Measurements from ENCODE around the gene RMRP. TPM values are rescaled to one million over a fixed set of nuclear protein-coding genes. Genes with fewer than 3 reads are reported as not detected.

RMRP gene
- polyA plus RNA-seq, 1 of the 3 experiments (the other 2 are of a cell fraction), result 64.9 TPM

DNA sequence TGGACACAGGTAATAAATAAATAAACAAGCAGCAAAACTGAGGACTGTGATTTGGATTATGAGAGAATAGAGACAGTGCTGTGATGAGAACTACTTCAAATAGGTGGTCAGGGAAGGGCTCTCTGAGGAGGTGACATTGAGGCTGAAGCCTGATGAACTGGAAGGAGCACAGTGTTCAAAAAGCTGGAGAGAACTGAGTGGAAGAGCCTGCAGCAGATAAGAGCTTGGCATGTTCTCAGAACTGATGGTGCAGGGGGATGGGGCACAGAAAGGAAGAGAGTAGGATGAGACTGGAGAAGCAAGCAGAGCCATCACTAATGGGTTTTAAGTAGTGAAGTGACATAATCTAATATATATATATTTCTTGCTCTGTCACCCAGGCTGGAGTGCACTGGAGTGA lies 43.1 kb upstream of the RMRP start:
- H3K79me2 ChIP-seq (ENCODE audit: insufficient read depth), result no peaks in the 10 kb centered on the region
- no peak overlapping the region for H3K9ac ChIP-seq
- no peaks in the 10 kb centered on the region for H3K27me3 ChIP-seq (ENCODE audit: insufficient read depth)
- peaks cover 32% of the 10 kb centered on the region for H3F3A ChIP-seq (replicated peaks; ENCODE audit: insufficient read depth)
- no peaks in the 10 kb centered on the region for H3K4me1 ChIP-seq (ENCODE audit: control insufficient read depth in 1 of 2, insufficient read depth in 2 of 2, low read depth in 1 of 2, low read length in 1 of 2)
- no peak overlapping the region for H3K4me2 ChIP-seq
- H3K4me3 ChIP-seq (ENCODE audit: low read depth in 2 of 2, low read length in 1 of 2), result no peak overlapping the region
- DNase-seq, result no peak
- ChIA-PET POLR2A (no interaction called here), CTCF (interaction anchor here (0.8 to 8.3 kb wide), 5 partner anchors 9 to 43 kb away, joined by 3 to 103 read pairs (median 6); partner anchors contain the start of genes ARHGEF39, CCDC107, CREB3 and RMRP)
- H4K20me1 ChIP-seq (ENCODE audit: insufficient read depth), result no peaks in the 10 kb centered on the region
- H3K36me3 ChIP-seq (replicated peaks in 1 of 2; ENCODE audit: control insufficient read depth in 1 of 2, insufficient read depth in 2 of 2, low read length in 1 of 2), result peaks cover 55 to 87% of the 10 kb centered on the region in 2 experiments
- no peak overlapping the region for H2AFZ ChIP-seq (ENCODE audit: low read depth)
- H3K9me3 ChIP-seq, result no peaks in the 10 kb centered on the region
- H3K27ac ChIP-seq (ENCODE audit: low read depth in 2 of 2, low read length in 1 of 2), result no peak overlapping the region
- TF ChIP-seq FOXJ3 (CRISPR knock-in tag; IDR thresholded peaks at IDR 0.05) (no peak), TAF1 (IDR thresholded peaks at IDR 0.05; ENCODE audit: borderline replicate concordance, low read depth, low read length) (no peak), FOSL2 (IDR thresholded peaks at IDR 0.05; ENCODE audit: borderline replicate concordance, low read depth) (no peak), JUND (IDR thresholded peaks at IDR 0.05) (no peak), SMC3 (IDR thresholded peaks at IDR 0.05; ENCODE audit: low read depth, low read length) (no peak), RCOR1 (IDR thresholded peaks at IDR 0.05; ENCODE audit: low read length) (no peak), GATA2 (CRISPR knock-in tag; IDR thresholded peaks at IDR 0.05) (no peak), MXI1 (IDR thresholded peaks at IDR 0.05; ENCODE audit: low read depth, low read length) (no peak), MEF2A (IDR thresholded peaks at IDR 0.05; ENCODE audit: borderline replicate concordance, low read depth) (no peak), EZH2phosphoT487 (IDR thresholded peaks at IDR 0.05; ENCODE audit: borderline replicate concordance, low read depth) (no peak), RAD21 (IDR thresholded peaks at IDR 0.05; ENCODE audit: low read length) (no peak)
- TF ChIP-seq, protein P1, sequence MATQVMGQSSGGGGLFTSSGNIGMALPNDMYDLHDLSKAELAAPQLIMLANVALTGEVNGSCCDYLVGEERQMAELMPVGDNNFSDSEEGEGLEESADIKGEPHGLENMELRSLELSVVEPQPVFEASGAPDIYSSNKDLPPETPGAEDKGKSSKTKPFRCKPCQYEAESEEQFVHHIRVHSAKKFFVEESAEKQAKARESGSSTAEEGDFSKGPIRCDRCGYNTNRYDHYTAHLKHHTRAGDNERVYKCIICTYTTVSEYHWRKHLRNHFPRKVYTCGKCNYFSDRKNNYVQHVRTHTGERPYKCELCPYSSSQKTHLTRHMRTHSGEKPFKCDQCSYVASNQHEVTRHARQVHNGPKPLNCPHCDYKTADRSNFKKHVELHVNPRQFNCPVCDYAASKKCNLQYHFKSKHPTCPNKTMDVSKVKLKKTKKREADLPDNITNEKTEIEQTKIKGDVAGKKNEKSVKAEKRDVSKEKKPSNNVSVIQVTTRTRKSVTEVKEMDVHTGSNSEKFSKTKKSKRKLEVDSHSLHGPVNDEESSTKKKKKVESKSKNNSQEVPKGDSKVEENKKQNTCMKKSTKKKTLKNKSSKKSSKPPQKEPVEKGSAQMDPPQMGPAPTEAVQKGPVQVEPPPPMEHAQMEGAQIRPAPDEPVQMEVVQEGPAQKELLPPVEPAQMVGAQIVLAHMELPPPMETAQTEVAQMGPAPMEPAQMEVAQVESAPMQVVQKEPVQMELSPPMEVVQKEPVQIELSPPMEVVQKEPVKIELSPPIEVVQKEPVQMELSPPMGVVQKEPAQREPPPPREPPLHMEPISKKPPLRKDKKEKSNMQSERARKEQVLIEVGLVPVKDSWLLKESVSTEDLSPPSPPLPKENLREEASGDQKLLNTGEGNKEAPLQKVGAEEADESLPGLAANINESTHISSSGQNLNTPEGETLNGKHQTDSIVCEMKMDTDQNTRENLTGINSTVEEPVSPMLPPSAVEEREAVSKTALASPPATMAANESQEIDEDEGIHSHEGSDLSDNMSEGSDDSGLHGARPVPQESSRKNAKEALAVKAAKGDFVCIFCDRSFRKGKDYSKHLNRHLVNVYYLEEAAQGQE (IDR thresholded peaks at IDR 0.05; ENCODE audit: low read depth, low read length), result no peak
- no peaks in the 10 kb centered on the region for H3K9me2 ChIP-seq

DNA sequence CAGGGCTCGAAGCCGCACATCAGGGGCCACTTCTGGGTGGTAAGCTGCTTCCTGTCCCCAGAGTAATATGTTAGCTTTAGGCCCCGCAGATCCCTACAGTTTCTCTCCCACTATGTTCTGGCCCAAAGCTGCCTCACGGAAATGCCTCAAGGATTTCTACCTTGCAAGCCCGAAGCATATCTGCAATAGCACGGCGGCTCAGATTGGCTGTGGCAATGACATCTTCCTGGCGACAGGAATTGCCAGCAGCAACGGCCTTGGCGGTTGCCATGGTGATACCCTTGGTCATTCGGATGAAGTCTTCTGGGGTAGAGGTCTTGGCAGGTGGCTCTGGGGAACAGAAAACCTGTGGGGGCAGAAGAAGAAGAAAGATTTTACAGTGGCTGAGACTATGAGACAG lies 42.2 kb upstream of the RMRP start:
- no peak overlapping the region for H3K27ac ChIP-seq (ENCODE audit: low read depth in 2 of 2, low read length in 1 of 2)
- H3K9ac ChIP-seq, result no peak overlapping the region
- H3F3A ChIP-seq (replicated peaks; ENCODE audit: insufficient read depth), result peaks cover 40% of the 10 kb centered on the region
- H3K4me3 ChIP-seq (ENCODE audit: low read depth in 2 of 2, low read length in 1 of 2), result no peak overlapping the region
- H3K27me3 ChIP-seq (ENCODE audit: insufficient read depth), result no peaks in the 10 kb centered on the region
- peaks cover 55 to 81% of the 10 kb centered on the region in 2 experiments for H3K36me3 ChIP-seq (replicated peaks in 1 of 2; ENCODE audit: control insufficient read depth in 1 of 2, insufficient read depth in 2 of 2, low read length in 1 of 2)
- no peaks in the 10 kb centered on the region for H3K9me2 ChIP-seq
- H4K20me1 ChIP-seq (ENCODE audit: insufficient read depth), result no peaks in the 10 kb centered on the region
- H2AFZ ChIP-seq (ENCODE audit: low read depth), result no peak overlapping the region
- H3K4me1 ChIP-seq (ENCODE audit: control insufficient read depth in 1 of 2, insufficient read depth in 2 of 2, low read depth in 1 of 2, low read length in 1 of 2), result no peaks in the 10 kb centered on the region
- WGBS (ENCODE audit: low lambda C conversion rate), result 89% methylated on average over 9 of the region's 11 CpGs
- CTCF ChIA-PET, result interaction anchor here (0.8 to 8.3 kb wide), 4 partner anchors 8 to 42 kb away, joined by 4 to 103 read pairs (median 22); partner anchors contain the start of genes ARHGEF39, CCDC107, CREB3 and RMRP
- no peak for DNase-seq
- H3K9me3 ChIP-seq, result no peaks in the 10 kb centered on the region
- POLR2A ChIA-PET, result no interaction called here
- no peaks in the 10 kb centered on the region for H3K79me2 ChIP-seq (ENCODE audit: insufficient read depth)
- no peak overlapping the region for H3K4me2 ChIP-seq
- TF ChIP-seq RXRA (IDR thresholded peaks at IDR 0.05; ENCODE audit: borderline replicate concordance, low read depth), result no peak
- no peak for TF ChIP-seq USF2 (IDR thresholded peaks at IDR 0.05; ENCODE audit: borderline replicate concordance, low read depth, low read length)
- no peak for TF ChIP-seq FOSL2 (IDR thresholded peaks at IDR 0.05; ENCODE audit: borderline replicate concordance, low read depth)
- TF ChIP-seq EZH2phosphoT487 (IDR thresholded peaks at IDR 0.05; ENCODE audit: borderline replicate concordance, low read depth), result no peak
- TF ChIP-seq PBX3 (IDR thresholded peaks at IDR 0.05), result no peak
- no peak for TF ChIP-seq NRF1 (IDR thresholded peaks at IDR 0.05; ENCODE audit: low read depth, low read length)
- TF ChIP-seq, protein P1 (IDR thresholded peaks at IDR 0.05; ENCODE audit: low read depth, low read length), result no peak
- TF ChIP-seq FOXM1 (IDR thresholded peaks at IDR 0.05; ENCODE audit: low read depth), result no peak
- no peak for TF ChIP-seq GABPA (IDR thresholded peaks at IDR 0.05; ENCODE audit: low read depth)
- TF ChIP-seq POLR2AphosphoS5 (IDR thresholded peaks at IDR 0.05; ENCODE audit: low read depth, low read length), result no peak
- TF ChIP-seq YY1 (IDR thresholded peaks at IDR 0.05; ENCODE audit: low read depth), result no peak
